Lower leg skin (tissue), 4 donors: Measurements from ENCODE around the gene LHFPL2. TPM values are rescaled to one million over a fixed set of nuclear protein-coding genes. Genes with fewer than 3 reads are reported as not detected.
A peak's percentile ranks its signal among the peaks of the same experiment; 100 is the strongest.

Source experiments
- DNase-seq, 2 donors: peaks; one replicate each; pipeline ENCODE4 v3.0.0-alpha.2; 2019; ENCODE audit warnings: low spot score in 2 of 2
- H3K4me3 ChIP-seq: fragments of 200-600 bp; sonication (generic); 2 replicates; pipeline ENCODE4 v1.5.1; 2017; ENCODE audit warnings: mild to moderate bottlenecking, low read depth; ENCODE audit not compliant: poor library complexity, severe bottlenecking
- POLR2A ChIP-seq, 2 donors: fragments of 450-650 bp; IDR thresholded peaks; one replicate each; pipeline ENCODE4 v1.6.1; 2016 to 2017; ENCODE audit warnings: antibody characterized with exemption in 2 of 2, mild to moderate bottlenecking in 1 of 2, moderate library complexity in 1 of 2
- WGBS, 2 donors: methylation state at CpG; one replicate each; pipeline ENCODE4 v1.1.5; 2018; 5-methylcytosine and 5-hydroxymethylcytosine counted together
- intact Hi-C: fragments of 100-400 bp; cut with DNase I; formaldehyde crosslinking; loops from one replicate; pipeline ENCODE4 v1.15.0; 2023; ENCODE audit warnings: low total_unique reads
- total RNA-seq, 4 donors: library from RNA; depleted of rRNA; stranded (reverse); fragments of >200 nt; gene quantifications; one replicate each; pipeline ENCODE4 v1.1.0, GENCODE V29; 2016
- TF ChIP-seq, protein P1 (sequence below), 3 donors: fragments of 450-650 bp; IDR thresholded peaks; one replicate each; pipeline ENCODE4 v1.5.1; 2016; ENCODE audit warnings: antibody characterized with exemption in 3 of 3, mild to moderate bottlenecking in 3 of 3, moderate library complexity in 2 of 3

The LHFPL2 gene
- total RNA-seq, 4 donors from 2014 or later, result 7.3 to 11.1 (median 9.6) TPM

GRCh38 chr5:78612227-78613150 lies 36.1 kb downstream of the LHFPL2 start:
- 62 to 79% methylated on average over 3 of the region's 3 CpGs for WGBS, 2 donors
- no peak for DNase-seq
- intact Hi-C loops, result no loop called here
- no peak for TF ChIP-seq POLR2A (IDR thresholded peaks at IDR 0.05)
- TF ChIP-seq, protein P1, sequence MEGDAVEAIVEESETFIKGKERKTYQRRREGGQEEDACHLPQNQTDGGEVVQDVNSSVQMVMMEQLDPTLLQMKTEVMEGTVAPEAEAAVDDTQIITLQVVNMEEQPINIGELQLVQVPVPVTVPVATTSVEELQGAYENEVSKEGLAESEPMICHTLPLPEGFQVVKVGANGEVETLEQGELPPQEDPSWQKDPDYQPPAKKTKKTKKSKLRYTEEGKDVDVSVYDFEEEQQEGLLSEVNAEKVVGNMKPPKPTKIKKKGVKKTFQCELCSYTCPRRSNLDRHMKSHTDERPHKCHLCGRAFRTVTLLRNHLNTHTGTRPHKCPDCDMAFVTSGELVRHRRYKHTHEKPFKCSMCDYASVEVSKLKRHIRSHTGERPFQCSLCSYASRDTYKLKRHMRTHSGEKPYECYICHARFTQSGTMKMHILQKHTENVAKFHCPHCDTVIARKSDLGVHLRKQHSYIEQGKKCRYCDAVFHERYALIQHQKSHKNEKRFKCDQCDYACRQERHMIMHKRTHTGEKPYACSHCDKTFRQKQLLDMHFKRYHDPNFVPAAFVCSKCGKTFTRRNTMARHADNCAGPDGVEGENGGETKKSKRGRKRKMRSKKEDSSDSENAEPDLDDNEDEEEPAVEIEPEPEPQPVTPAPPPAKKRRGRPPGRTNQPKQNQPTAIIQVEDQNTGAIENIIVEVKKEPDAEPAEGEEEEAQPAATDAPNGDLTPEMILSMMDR (IDR thresholded peaks at IDR 0.05), result no peak
- no peak overlapping the region for H3K4me3 ChIP-seq

DNA sequence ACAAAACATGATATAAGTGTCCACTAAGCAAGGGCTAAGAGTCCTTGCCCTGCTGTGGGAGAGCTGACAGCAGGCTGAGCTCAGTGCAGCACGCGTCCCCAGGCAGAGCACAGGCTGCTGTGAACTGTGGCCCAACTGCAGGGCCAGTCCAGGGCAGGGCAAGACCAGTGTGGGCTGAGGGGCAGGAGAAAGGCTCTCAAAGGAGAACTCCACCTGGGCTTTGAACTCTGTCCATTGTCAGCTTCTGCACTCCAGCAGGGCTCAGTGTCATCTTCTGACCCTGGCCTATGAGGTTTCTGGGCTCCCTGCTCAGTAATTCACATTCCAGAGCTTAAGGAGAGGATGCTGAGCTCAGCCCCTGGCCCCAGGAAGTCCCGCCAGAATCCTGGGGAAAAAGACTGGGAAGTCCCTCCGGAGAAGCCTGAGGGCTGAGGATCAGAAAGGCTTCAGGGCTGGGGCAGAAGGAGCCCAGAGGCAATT lies 37.4 kb downstream of the LHFPL2 start:
- DNase-seq, result no peak
- intact Hi-C loops, result no loop called here
- 64 to 70% methylated on average over 4 of the region's 4 CpGs for WGBS, 2 donors
- H3K4me3 ChIP-seq, result no peak overlapping the region
- TF ChIP-seq, protein P1 (IDR thresholded peaks at IDR 0.05), result no peak
- TF ChIP-seq POLR2A (IDR thresholded peaks at IDR 0.05), result no peak

DNA sequence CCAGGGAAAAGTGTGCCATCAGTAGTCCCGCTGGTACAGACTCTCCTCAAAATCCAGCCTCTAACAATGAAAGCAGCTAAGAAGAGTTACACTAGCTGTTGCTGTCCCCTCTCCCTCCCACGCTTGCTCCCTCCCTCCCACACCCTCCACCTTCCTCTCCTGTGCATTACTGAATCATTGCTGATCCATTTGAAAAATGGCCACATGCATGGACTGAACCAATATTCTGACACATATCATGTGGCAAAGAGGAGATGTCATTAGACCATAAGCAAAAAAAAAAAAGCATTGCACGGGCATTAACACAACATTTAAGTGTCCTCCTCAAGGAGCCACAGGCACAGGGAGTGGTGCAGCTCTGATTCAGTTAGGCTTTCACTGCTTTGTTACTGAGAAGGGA lies 37.9 kb downstream of the LHFPL2 start:
- no peak overlapping the region for H3K4me3 ChIP-seq
- no peak for DNase-seq
- TF ChIP-seq, protein P1 (IDR thresholded peaks at IDR 0.05), result no peak
- no peak for TF ChIP-seq POLR2A (IDR thresholded peaks at IDR 0.05)
- intact Hi-C loops, result no loop called here
- WGBS, 2 donors, result 77 to 81% methylated on average over 3 of the region's 3 CpGs

- WGBS, 2 donors, result 68 to 80% methylated on average over 7 of the region's 7 CpGs
- no peak for TF ChIP-seq POLR2A (IDR thresholded peaks at IDR 0.05)
- TF ChIP-seq, protein P1 (IDR thresholded peaks at IDR 0.05), result no peak
- peak in 1 of 2 donors; percentile 66 for DNase-seq
- H3K4me3 ChIP-seq, result no peak overlapping the region
- intact Hi-C loops, result no loop called here
Observed at GRCh38 chr5:78610163-78610583, 38.4 kb downstream of the LHFPL2 start.

GRCh38 chr5:78607864-78608263 lies 40.7 kb downstream of the LHFPL2 start:
- intact Hi-C loops, result no loop called here
- no peak for DNase-seq
- no peak overlapping the region for H3K4me3 ChIP-seq
- TF ChIP-seq POLR2A (IDR thresholded peaks at IDR 0.05), result no peak

DNA sequence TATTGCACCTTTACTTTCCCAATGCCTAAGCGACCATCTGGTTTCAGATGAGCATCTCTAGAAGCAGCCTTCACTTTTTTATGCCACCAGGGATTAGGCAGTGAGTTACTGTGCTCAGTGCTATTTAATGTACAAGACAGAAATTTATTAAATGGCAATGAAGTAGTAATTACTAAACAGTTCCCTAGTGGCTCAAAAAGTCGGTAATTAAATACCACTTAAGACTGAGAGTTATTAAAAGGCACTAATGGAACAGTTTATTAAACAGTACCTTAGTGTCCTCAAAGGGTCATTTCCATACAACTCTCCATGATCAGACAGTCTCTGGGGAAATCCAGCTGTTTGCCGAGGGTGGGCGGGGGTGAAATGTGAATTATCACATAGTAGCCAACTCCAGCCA lies 42.3 kb downstream of the LHFPL2 start:
- 69 to 73% methylated on average over 4 of the region's 4 CpGs for WGBS, 2 donors
- DNase-seq, result no peak
- TF ChIP-seq, protein P1 (IDR thresholded peaks at IDR 0.05), result no peak
- no peak for TF ChIP-seq POLR2A (IDR thresholded peaks at IDR 0.05)
- intact Hi-C loops, result no loop called here
- H3K4me3 ChIP-seq, result no peak overlapping the region
